GM23338 (cell line): ENCODE results near the gene ELANE. TPM values are rescaled to one million over a fixed set of nuclear protein-coding genes. Genes with fewer than 3 reads are reported as not detected.

Experiments
- ATAC-seq: fragments of 200-7000 bp; cut with Tn5 transposase; 3 replicates; pipeline ENCODE4 v1.9.1; 2020
- DNase-seq: peaks from one replicate; pipeline ENCODE4 v3.0.0-alpha.2; 2015; ENCODE audit warnings: low spot score
- H2AFZ ChIP-seq: fragments of 200-600 bp; sonication (generic); 2 replicates; pipeline ENCODE4 v1.8.0; 2016; ENCODE audit warnings: antibody characterized with exemption, mild to moderate bottlenecking, moderate library complexity
- H3F3A ChIP-seq: fragments of 200-600 bp; sonication (generic); replicated peaks from 2 replicates; pipeline ENCODE4 v1.8.0; 2017; ENCODE audit warnings: antibody characterized with exemption, mixed run types, low read depth
- H3K27ac ChIP-seq: fragments of 200-600 bp; sonication (generic); 2 replicates; pipeline ENCODE4 v1.6.1; 2016; ENCODE audit warnings: low read depth
- H3K27me3 ChIP-seq: fragments of 200-600 bp; sonication (generic); 2 replicates; pipeline ENCODE4 v1.8.0; 2016; ENCODE audit warnings: mild to moderate bottlenecking, mixed run types, moderate library complexity; ENCODE audit not compliant: insufficient read depth
- H3K36me3 ChIP-seq: fragments of 200-600 bp; sonication (generic); 2 replicates; pipeline ENCODE4 v1.8.0; 2016; ENCODE audit warnings: mild to moderate bottlenecking; ENCODE audit not compliant: insufficient read depth
- H3K4me1 ChIP-seq: fragments of 200-600 bp; sonication (generic); 2 replicates; pipeline ENCODE4 v1.8.0; 2016; ENCODE audit warnings: mild to moderate bottlenecking, moderate library complexity; ENCODE audit not compliant: insufficient read depth
- H3K4me2 ChIP-seq: fragments of 200-600 bp; sonication (generic); 2 replicates; pipeline ENCODE4 v1.7.1; 2017; ENCODE audit warnings: mixed run types
- H3K4me3 ChIP-seq: fragments of 200-600 bp; sonication (generic); 2 replicates; pipeline ENCODE4 v1.6.1; 2016; ENCODE audit warnings: mixed run types
- H3K79me2 ChIP-seq: fragments of 200-600 bp; sonication (generic); replicated peaks from 2 replicates; pipeline ENCODE4 v1.8.0; 2017; ENCODE audit warnings: mild to moderate bottlenecking; ENCODE audit not compliant: insufficient read depth
- H3K9me2 ChIP-seq: fragments of 200-600 bp; sonication (generic); 2 replicates; pipeline ENCODE4 v1.8.0; 2017; ENCODE audit not compliant: insufficient read depth
- H4K20me1 ChIP-seq: fragments of 200-600 bp; sonication (generic); replicated peaks from 2 replicates; pipeline ENCODE4 v1.8.0; 2017; ENCODE audit warnings: mild to moderate bottlenecking; ENCODE audit not compliant: insufficient read depth
- H3K27ac Mint-ChIP-seq: 2 replicates; pipeline ENCODE4 v1.8.0; 2020; ENCODE audit warnings: inconsistent platforms, mild to moderate bottlenecking, moderate library complexity, mixed read lengths
- H3K27me3 Mint-ChIP-seq: 3 replicates; pipeline ENCODE4 v1.8.0; 2022; ENCODE audit warnings: low read depth, mild to moderate bottlenecking, moderate library complexity, mixed read lengths, inconsistent platforms; ENCODE audit not compliant: insufficient read depth, poor library complexity
- H3K36me3 Mint-ChIP-seq: 3 replicates; pipeline ENCODE4 v1.8.0; 2021; ENCODE audit warnings: low read depth, mild to moderate bottlenecking, inconsistent platforms, moderate library complexity, mixed read lengths
- H3K4me1 Mint-ChIP-seq: 3 replicates; pipeline ENCODE4 v1.8.0; 2020; ENCODE audit warnings: mild to moderate bottlenecking, inconsistent platforms, mixed read lengths
- H3K4me3 Mint-ChIP-seq: 3 replicates; pipeline ENCODE4 v1.8.0; 2021; ENCODE audit warnings: moderate library complexity, mild to moderate bottlenecking, inconsistent platforms, mixed read lengths
- H3K9me3 Mint-ChIP-seq: 3 replicates; pipeline ENCODE4 v1.8.0; 2020; ENCODE audit warnings: moderate library complexity, mild to moderate bottlenecking, inconsistent platforms, mixed read lengths
- CREB1 ChIP-seq: fragments of 250-450 bp; sonication (Bioruptor Pico); IDR thresholded peaks from 2 replicates; pipeline ENCODE4 v1.5.0; 2020; ENCODE audit warnings: low read depth, mild to moderate bottlenecking, moderate library complexity
- EZH2 ChIP-seq: fragments of 200-600 bp; sonication (generic); IDR thresholded peaks from one replicate; pipeline ENCODE4 v1.8.0; 2017; ENCODE audit warnings: antibody characterized with exemption, mild to moderate bottlenecking, low read depth; ENCODE audit not compliant: unreplicated experiment
- EZH2phosphoT487 ChIP-seq: fragments of 200-600 bp; sonication (generic); IDR thresholded peaks from one replicate; pipeline ENCODE4 v1.8.1; 2018; ENCODE audit warnings: antibody characterized with exemption; ENCODE audit not compliant: unreplicated experiment
- JUNB ChIP-seq: IDR thresholded peaks from one replicate; pipeline ENCODE4 v1.6.1; 2016; ENCODE audit warnings: antibody characterized with exemption; ENCODE audit not compliant: unreplicated experiment
- NANOG ChIP-seq: IDR thresholded peaks from 2 replicates; pipeline ENCODE4 v1.6.1; 2016; ENCODE audit warnings: antibody characterized with exemption, borderline replicate concordance
- POLR2AphosphoS5 ChIP-seq: IDR thresholded peaks from 2 replicates; pipeline ENCODE4 v1.6.1; 2016; ENCODE audit warnings: antibody characterized with exemption, low read depth
- STAT1 ChIP-seq: IDR thresholded peaks from one replicate; pipeline ENCODE4 v1.6.1; 2016; ENCODE audit warnings: antibody characterized with exemption; ENCODE audit not compliant: unreplicated experiment
- ZNF331 ChIP-seq: fragments of 250-450 bp; sonication (Bioruptor Pico); IDR thresholded peaks from 2 replicates; pipeline ENCODE4 v1.5.0; 2020; ENCODE audit warnings: low read depth, mild to moderate bottlenecking, moderate library complexity
- polyA plus RNA-seq: library from polyadenylated mRNA; unstranded; fragments of >200 nt; fragmentation: Nextera tagmentation; extraction: Ambion mirVana; gene quantifications from 2 replicates; pipeline ENCODE4 v1.2.1, GENCODE V29; 2016
- total RNA-seq: library from RNA; depleted of rRNA; stranded (reverse); fragments of >200 nt; shearing (Covaris generic); gene quantifications from 2 replicates; pipeline ENCODE4 v1.2.3, GENCODE V29; 2014
- TF ChIP-seq, protein P1 (sequence below): IDR thresholded peaks from 2 replicates; pipeline ENCODE4 v1.6.1; 2016; ENCODE audit warnings: antibody characterized with exemption
- TF ChIP-seq, protein P2 (sequence below), 2 experiments: fragments of 200-600 bp in 1 of 2; sonication (generic) in 1 of 2; conservative IDR thresholded peaks; 2 replicates each; pipeline versions ENCODE4 v1.5.1 to v1.6.1; 2016 to 2017; ENCODE audit warnings: antibody characterized with exemption in 2 of 2, low read depth in 2 of 2, mild to moderate bottlenecking in 2 of 2, moderate library complexity in 1 of 2
- TF ChIP-seq, protein P3 (sequence below): fragments of 250-450 bp; sonication (Bioruptor Pico); IDR thresholded peaks from 2 replicates; pipeline ENCODE4 v1.5.0; 2020; ENCODE audit warnings: mild to moderate bottlenecking, moderate library complexity
- TF ChIP-seq, protein P4 (sequence below): IDR thresholded peaks from one replicate; pipeline ENCODE4 v1.6.1; 2018; ENCODE audit warnings: antibody characterized with exemption; ENCODE audit not compliant: unreplicated experiment

The ELANE gene
- total and polyA plus RNA-seq, 2 experiments from 2014 or later, result not detected

DNA sequence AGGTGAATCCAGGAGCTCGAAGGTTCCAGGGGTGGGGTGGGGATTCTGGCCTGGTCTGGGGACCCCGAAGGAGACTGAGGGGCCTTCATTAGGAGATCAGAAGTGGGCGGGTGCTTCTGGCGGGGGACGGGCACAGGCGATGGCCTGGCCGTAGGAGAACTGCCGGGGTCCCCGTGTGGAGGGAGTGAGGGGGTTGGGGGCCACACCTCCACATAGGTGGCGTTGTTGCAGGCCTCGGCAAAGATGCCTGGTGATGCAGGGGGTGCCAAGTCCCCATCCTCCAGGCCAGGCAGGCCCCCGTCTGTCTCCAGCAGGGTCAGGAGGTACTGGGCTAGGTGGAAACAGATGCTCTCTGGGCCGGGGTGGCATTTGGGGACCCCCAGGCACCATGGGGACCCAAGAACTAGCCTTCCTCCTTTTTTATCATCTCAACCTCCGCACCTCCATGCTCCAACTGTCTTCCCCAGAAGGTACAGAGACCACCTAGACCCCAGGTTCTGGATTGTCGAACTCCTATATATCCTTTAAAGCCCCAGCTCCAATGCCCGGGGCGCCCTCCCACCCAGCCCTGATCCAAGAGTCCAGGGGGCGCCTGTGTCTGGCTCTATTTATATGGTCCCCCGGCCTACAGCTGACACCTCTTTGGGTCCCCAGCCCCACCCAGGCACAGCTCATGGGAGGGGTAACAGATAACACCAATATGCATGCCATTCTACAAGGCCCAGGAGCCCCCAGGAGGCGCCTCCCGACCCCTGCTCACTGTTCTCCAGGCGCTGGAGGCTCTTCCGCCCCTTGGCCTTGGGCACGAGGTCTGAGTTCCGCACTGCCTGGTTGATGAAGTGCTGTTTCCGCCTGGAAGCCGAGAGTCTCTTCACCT is 49.4 kb downstream of the ELANE start:
- no peak for ATAC-seq
- H3K27ac ChIP-seq, result no peak overlapping the region
- no peaks in the 10 kb centered on the region for H3K9me2 ChIP-seq
- H3K4me1 Mint-ChIP-seq, result peaks cover 5% of the 10 kb centered on the region
- H3K79me2 ChIP-seq, result peaks cover 22% of the 10 kb centered on the region
- peaks cover 5% of the 10 kb centered on the region for H3K27me3 Mint-ChIP-seq
- DNase-seq, result no peak
- H3K4me1 ChIP-seq, result peaks cover 3% of the 10 kb centered on the region; the same call in 1 of the 2 replicates
- no peaks in the 10 kb centered on the region for H3K36me3 ChIP-seq
- peaks cover 5% of the 10 kb centered on the region for H3F3A ChIP-seq
- no peak overlapping the region for H3K4me3 ChIP-seq
- H3K4me2 ChIP-seq, result no peak overlapping the region
- no peak overlapping the region for H2AFZ ChIP-seq
- H3K27me3 ChIP-seq, result no peaks in the 10 kb centered on the region
- H3K36me3 Mint-ChIP-seq, result peaks cover 18% of the 10 kb centered on the region
- no peak overlapping the region for H3K27ac Mint-ChIP-seq
- no peak for TF ChIP-seq NANOG
- no peak for TF ChIP-seq JUNB
- TF ChIP-seq, protein P1, sequence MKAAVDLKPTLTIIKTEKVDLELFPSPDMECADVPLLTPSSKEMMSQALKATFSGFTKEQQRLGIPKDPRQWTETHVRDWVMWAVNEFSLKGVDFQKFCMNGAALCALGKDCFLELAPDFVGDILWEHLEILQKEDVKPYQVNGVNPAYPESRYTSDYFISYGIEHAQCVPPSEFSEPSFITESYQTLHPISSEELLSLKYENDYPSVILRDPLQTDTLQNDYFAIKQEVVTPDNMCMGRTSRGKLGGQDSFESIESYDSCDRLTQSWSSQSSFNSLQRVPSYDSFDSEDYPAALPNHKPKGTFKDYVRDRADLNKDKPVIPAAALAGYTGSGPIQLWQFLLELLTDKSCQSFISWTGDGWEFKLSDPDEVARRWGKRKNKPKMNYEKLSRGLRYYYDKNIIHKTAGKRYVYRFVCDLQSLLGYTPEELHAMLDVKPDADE, result no peak
- no peak for TF ChIP-seq EZH2
- no peak for TF ChIP-seq STAT1
- TF ChIP-seq, protein P2, sequence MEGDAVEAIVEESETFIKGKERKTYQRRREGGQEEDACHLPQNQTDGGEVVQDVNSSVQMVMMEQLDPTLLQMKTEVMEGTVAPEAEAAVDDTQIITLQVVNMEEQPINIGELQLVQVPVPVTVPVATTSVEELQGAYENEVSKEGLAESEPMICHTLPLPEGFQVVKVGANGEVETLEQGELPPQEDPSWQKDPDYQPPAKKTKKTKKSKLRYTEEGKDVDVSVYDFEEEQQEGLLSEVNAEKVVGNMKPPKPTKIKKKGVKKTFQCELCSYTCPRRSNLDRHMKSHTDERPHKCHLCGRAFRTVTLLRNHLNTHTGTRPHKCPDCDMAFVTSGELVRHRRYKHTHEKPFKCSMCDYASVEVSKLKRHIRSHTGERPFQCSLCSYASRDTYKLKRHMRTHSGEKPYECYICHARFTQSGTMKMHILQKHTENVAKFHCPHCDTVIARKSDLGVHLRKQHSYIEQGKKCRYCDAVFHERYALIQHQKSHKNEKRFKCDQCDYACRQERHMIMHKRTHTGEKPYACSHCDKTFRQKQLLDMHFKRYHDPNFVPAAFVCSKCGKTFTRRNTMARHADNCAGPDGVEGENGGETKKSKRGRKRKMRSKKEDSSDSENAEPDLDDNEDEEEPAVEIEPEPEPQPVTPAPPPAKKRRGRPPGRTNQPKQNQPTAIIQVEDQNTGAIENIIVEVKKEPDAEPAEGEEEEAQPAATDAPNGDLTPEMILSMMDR (conservative IDR thresholded peaks at IDR 0.05; ENCODE audit: low read depth in 2 of 2), result no peak
- TF ChIP-seq, protein P3, sequence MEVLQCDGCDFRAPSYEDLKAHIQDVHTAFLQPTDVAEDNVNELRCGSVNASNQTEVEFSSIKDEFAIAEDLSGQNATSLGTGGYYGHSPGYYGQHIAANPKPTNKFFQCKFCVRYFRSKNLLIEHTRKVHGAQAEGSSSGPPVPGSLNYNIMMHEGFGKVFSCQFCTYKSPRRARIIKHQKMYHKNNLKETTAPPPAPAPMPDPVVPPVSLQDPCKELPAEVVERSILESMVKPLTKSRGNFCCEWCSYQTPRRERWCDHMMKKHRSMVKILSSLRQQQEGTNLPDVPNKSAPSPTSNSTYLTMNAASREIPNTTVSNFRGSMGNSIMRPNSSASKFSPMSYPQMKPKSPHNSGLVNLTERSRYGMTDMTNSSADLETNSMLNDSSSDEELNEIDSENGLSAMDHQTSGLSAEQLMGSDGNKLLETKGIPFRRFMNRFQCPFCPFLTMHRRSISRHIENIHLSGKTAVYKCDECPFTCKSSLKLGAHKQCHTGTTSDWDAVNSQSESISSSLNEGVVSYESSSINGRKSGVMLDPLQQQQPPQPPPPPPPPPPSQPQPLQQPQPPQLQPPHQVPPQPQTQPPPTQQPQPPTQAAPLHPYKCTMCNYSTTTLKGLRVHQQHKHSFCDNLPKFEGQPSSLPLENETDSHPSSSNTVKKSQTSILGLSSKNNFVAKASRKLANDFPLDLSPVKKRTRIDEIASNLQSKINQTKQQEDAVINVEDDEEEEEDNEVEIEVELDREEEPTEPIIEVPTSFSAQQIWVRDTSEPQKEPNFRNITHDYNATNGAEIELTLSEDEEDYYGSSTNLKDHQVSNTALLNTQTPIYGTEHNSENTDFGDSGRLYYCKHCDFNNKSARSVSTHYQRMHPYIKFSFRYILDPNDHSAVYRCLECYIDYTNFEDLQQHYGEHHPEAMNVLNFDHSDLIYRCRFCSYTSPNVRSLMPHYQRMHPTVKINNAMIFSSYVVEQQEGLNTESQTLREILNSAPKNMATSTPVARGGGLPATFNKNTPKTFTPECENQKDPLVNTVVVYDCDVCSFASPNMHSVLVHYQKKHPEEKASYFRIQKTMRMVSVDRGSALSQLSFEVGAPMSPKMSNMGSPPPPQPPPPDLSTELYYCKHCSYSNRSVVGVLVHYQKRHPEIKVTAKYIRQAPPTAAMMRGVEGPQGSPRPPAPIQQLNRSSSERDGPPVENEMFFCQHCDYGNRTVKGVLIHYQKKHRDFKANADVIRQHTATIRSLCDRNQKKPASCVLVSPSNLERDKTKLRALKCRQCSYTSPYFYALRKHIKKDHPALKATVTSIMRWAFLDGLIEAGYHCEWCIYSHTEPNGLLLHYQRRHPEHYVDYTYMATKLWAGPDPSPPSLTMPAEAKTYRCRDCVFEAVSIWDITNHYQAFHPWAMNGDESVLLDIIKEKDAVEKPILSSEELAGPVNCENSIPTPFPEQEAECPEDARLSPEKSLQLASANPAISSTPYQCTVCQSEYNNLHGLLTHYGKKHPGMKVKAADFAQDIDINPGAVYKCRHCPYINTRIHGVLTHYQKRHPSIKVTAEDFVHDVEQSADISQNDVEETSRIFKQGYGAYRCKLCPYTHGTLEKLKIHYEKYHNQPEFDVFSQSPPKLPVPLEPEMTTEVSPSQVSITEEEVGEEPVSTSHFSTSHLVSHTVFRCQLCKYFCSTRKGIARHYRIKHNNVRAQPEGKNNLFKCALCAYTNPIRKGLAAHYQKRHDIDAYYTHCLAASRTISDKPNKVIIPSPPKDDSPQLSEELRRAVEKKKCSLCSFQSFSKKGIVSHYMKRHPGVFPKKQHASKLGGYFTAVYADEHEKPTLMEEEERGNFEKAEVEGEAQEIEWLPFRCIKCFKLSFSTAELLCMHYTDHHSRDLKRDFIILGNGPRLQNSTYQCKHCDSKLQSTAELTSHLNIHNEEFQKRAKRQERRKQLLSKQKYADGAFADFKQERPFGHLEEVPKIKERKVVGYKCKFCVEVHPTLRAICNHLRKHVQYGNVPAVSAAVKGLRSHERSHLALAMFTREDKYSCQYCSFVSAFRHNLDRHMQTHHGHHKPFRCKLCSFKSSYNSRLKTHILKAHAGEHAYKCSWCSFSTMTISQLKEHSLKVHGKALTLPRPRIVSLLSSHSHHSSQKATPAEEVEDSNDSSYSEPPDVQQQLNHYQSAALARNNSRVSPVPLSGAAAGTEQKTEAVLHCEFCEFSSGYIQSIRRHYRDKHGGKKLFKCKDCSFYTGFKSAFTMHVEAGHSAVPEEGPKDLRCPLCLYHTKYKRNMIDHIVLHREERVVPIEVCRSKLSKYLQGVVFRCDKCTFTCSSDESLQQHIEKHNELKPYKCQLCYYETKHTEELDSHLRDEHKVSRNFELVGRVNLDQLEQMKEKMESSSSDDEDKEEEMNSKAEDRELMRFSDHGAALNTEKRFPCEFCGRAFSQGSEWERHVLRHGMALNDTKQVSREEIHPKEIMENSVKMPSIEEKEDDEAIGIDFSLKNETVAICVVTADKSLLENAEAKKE (CRISPR knock-in tag), result no peak
- no peak for TF ChIP-seq EZH2phosphoT487
- no peak for TF ChIP-seq POLR2AphosphoS5
- TF ChIP-seq, protein P4, sequence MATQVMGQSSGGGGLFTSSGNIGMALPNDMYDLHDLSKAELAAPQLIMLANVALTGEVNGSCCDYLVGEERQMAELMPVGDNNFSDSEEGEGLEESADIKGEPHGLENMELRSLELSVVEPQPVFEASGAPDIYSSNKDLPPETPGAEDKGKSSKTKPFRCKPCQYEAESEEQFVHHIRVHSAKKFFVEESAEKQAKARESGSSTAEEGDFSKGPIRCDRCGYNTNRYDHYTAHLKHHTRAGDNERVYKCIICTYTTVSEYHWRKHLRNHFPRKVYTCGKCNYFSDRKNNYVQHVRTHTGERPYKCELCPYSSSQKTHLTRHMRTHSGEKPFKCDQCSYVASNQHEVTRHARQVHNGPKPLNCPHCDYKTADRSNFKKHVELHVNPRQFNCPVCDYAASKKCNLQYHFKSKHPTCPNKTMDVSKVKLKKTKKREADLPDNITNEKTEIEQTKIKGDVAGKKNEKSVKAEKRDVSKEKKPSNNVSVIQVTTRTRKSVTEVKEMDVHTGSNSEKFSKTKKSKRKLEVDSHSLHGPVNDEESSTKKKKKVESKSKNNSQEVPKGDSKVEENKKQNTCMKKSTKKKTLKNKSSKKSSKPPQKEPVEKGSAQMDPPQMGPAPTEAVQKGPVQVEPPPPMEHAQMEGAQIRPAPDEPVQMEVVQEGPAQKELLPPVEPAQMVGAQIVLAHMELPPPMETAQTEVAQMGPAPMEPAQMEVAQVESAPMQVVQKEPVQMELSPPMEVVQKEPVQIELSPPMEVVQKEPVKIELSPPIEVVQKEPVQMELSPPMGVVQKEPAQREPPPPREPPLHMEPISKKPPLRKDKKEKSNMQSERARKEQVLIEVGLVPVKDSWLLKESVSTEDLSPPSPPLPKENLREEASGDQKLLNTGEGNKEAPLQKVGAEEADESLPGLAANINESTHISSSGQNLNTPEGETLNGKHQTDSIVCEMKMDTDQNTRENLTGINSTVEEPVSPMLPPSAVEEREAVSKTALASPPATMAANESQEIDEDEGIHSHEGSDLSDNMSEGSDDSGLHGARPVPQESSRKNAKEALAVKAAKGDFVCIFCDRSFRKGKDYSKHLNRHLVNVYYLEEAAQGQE, result no peak
- no peak for TF ChIP-seq CREB1 (CRISPR knock-in tag)
- no peak for TF ChIP-seq ZNF331 (CRISPR knock-in tag)
- peaks cover 10% of the 10 kb centered on the region for H4K20me1 ChIP-seq
- no peak overlapping the region for H3K4me3 Mint-ChIP-seq
- H3K9me3 Mint-ChIP-seq, result no peaks in the 10 kb centered on the region
